Measurements from ENCODE around the gene PCSK5. TPM values are rescaled to one million over a fixed set of nuclear protein-coding genes. Genes with fewer than 3 reads are reported as not detected.

Gene PCSK5
- polyA plus RNA-seq, 1 donor from 2014 or later: 1.7 TPM

- Histone ChIP-seq H3K27ac (ENCODE audit: low read length) (no peak overlapping the region), H3K27me3 (ENCODE audit: insufficient read depth, low read depth, low read length) (no peaks in the 10 kb centered on the region), H3K9me3 (ENCODE audit: low read length) (no peaks in the 10 kb centered on the region), H3F3A (ENCODE audit: insufficient read depth, low read length, poor library complexity, severe bottlenecking) (no peaks in the 10 kb centered on the region), H3K79me2 (replicated peaks; ENCODE audit: insufficient read depth, low read length) (no peaks in the 10 kb centered on the region), H2AFZ (ENCODE audit: low read depth, low read length) (no peak overlapping the region), H4K20me1 (ENCODE audit: insufficient read depth) (no peaks in the 10 kb centered on the region), H3K9me2 (ENCODE audit: insufficient read depth, low read length) (no peaks in the 10 kb centered on the region), H3K36me3 (ENCODE audit: insufficient read depth, low read length) (no peaks in the 10 kb centered on the region), H3K9ac (ENCODE audit: low read length) (no peak overlapping the region), H3K4me3 (ENCODE audit: low read length) (no peak overlapping the region), H3K4me2 (ENCODE audit: low read length) (no peak overlapping the region)
- TF ChIP-seq CTCF (IDR thresholded peaks at IDR 0.05; ENCODE audit: poor library complexity, severe bottlenecking) (no peak), RAD21 (conservative IDR thresholded peaks at IDR 0.05) (no peak), EZH2 (IDR thresholded peaks at IDR 0.05; ENCODE audit: borderline replicate concordance, insufficient read depth, low read length, poor library complexity, severe bottlenecking) (no peak), EP300 (conservative IDR thresholded peaks at IDR 0.05; ENCODE audit: poor library complexity, severe bottlenecking) (no peak)
Observed at GRCh38 chr9:75937521-75938258, 47.2 kb downstream of the PCSK5 start.

GRCh38 chr9:75938946-75939345 lies 48.5 kb downstream of the PCSK5 start:
- Histone ChIP-seq H3K9ac (ENCODE audit: low read length) (no peak overlapping the region), H3K79me2 (replicated peaks; ENCODE audit: insufficient read depth, low read length) (no peaks in the 10 kb centered on the region), H3F3A (ENCODE audit: insufficient read depth, low read length, poor library complexity, severe bottlenecking) (no peaks in the 10 kb centered on the region), H3K9me2 (ENCODE audit: insufficient read depth, low read length) (no peaks in the 10 kb centered on the region), H3K4me3 (ENCODE audit: low read length) (no peak overlapping the region), H3K27ac (ENCODE audit: low read length) (no peak overlapping the region), H3K4me2 (ENCODE audit: low read length) (no peak overlapping the region), H2AFZ (ENCODE audit: low read depth, low read length) (no peak overlapping the region), H4K20me1 (ENCODE audit: insufficient read depth) (no peaks in the 10 kb centered on the region), H3K9me3 (ENCODE audit: low read length) (no peaks in the 10 kb centered on the region), H3K27me3 (ENCODE audit: insufficient read depth, low read depth, low read length) (no peaks in the 10 kb centered on the region), H3K36me3 (ENCODE audit: insufficient read depth, low read length) (no peaks in the 10 kb centered on the region)
- TF ChIP-seq POLR2AphosphoS5 (IDR thresholded peaks at IDR 0.05) (no peak), SMC3 (conservative IDR thresholded peaks at IDR 0.05; ENCODE audit: poor library complexity) (no peak), EZH2 (IDR thresholded peaks at IDR 0.05; ENCODE audit: borderline replicate concordance, insufficient read depth, low read length, poor library complexity, severe bottlenecking) (no peak), CTCF (IDR thresholded peaks at IDR 0.05; ENCODE audit: poor library complexity, severe bottlenecking) (no peak), TAF1 (IDR thresholded peaks at IDR 0.05; ENCODE audit: low read depth) (no peak), MXI1 (conservative IDR thresholded peaks at IDR 0.05; ENCODE audit: poor library complexity, severe bottlenecking) (no peak), EP300 (conservative IDR thresholded peaks at IDR 0.05; ENCODE audit: poor library complexity, severe bottlenecking) (no peak), REST (IDR thresholded peaks at IDR 0.05; ENCODE audit: borderline replicate concordance) (no peak), RAD21 (conservative IDR thresholded peaks at IDR 0.05) (no peak)

Measured in neural cell (in vitro differentiated cells).